ENCODE results near the gene PRDM8. TPM values are rescaled to one million over a fixed set of nuclear protein-coding genes. Genes with fewer than 3 reads are reported as not detected.

The PRDM8 gene
- total and polyA plus RNA-seq, 2 of the 8 experiments (the other 6 are each of a cell fraction or from before 2014, with no cell fraction given) = not detected

DNA sequence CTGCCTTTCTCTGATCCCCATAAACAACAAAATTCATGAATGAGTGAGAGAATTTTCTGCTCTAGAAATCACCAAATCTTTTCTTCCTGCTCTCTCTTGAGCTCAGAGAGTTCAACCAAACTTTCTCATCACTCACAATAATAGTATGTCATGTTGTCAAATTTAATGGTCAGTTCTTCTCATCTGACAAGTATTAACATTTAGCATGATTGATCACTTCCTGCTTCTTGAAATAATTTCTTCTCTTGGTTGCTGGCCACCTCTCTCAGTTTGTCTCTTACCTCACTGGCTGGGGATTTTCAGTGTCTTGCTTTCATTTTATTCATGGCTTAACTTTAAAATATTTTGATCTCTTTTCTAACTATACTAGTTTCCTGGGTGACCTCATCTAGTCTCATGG lies 43.7 kb downstream of the PRDM8 start:
- no peak overlapping the region for H2BK15ac ChIP-seq (ENCODE audit: low read length)
- H3K27ac ChIP-seq (ENCODE audit: low read depth, low read length) = no peak overlapping the region
- H3K27me3 ChIP-seq (replicated peaks in 1 of 4; ENCODE audit: control insufficient read depth in 3 of 4, extremely low read depth in 1 of 4, insufficient read depth in 3 of 4, low read length in 3 of 4) = no peaks in the 10 kb centered on the region
- no peaks in the 10 kb centered on the region for H3K4me1 ChIP-seq (replicated peaks in 1 of 4; ENCODE audit: control insufficient read depth in 3 of 4, insufficient read depth in 4 of 4, low read length in 3 of 4)
- no peak overlapping the region for H2AK5ac ChIP-seq (ENCODE audit: low read depth, low read length)
- DNase-seq (ENCODE audit: low read depth in 1 of 2, low spot score in 2 of 2) (no peak), FAIRE-seq (no peak)
- no peak overlapping the region for H3K18ac ChIP-seq (ENCODE audit: extremely low read depth, low read length)
- H2BK120ac ChIP-seq (replicated peaks; ENCODE audit: low read depth, low read length) = no peak overlapping the region
- no peak overlapping the region for H2BK12ac ChIP-seq (ENCODE audit: low read depth, low read length)
- no peaks in the 10 kb centered on the region for H3K79me1 ChIP-seq (ENCODE audit: low read depth, low read length)
- H4K20me1 ChIP-seq (replicated peaks in 1 of 2; ENCODE audit: control insufficient read depth in 1 of 2, insufficient read depth in 2 of 2, low read length in 2 of 2) = no peaks in the 10 kb centered on the region
- H3K79me2 ChIP-seq (ENCODE audit: control insufficient read depth in 1 of 2, insufficient read depth in 2 of 2, low read length in 2 of 2) = no peaks in the 10 kb centered on the region
- H3K36me3 ChIP-seq (ENCODE audit: control insufficient read depth in 2 of 4, insufficient read depth in 4 of 4, low read length in 3 of 4) = no peaks in the 10 kb centered on the region
- ChIA-PET CTCF (ENCODE audit: partially characterized antibody) (interaction anchor here (0.5 to 1.7 kb wide), 2 partner anchors 20 to 538 kb away, joined by 3 to 5 read pairs; no protein-coding TSS in a partner anchor), POLR2A (ENCODE audit: partially characterized antibody) (no interaction called here)
- H4K8ac ChIP-seq (ENCODE audit: extremely low read depth, insufficient read depth, low read length) = no peak overlapping the region
- no peak overlapping the region for H3K4me3 ChIP-seq (ENCODE audit: extremely low read depth in 1 of 4, insufficient read depth in 2 of 4, low read depth in 3 of 4, low read length in 4 of 4)
- H3K56ac ChIP-seq (replicated peaks; ENCODE audit: insufficient read length, low read depth, low read length) = no peak overlapping the region
- H3K9ac ChIP-seq (replicated peaks in 1 of 4; ENCODE audit: extremely low read depth in 1 of 4, low read depth in 3 of 4, low read length in 3 of 4) = no peak overlapping the region
- no peak overlapping the region for H3K4ac ChIP-seq (replicated peaks; ENCODE audit: insufficient read length, low read depth, low read length)
- no peak overlapping the region for H2AFZ ChIP-seq (ENCODE audit: low read length)
- H2BK5ac ChIP-seq (ENCODE audit: low read depth, low read length) = no peak overlapping the region
- no peak overlapping the region for H4K91ac ChIP-seq (replicated peaks; ENCODE audit: insufficient read length, low read length)
- no peaks in the 10 kb centered on the region for H3K9me3 ChIP-seq (ENCODE audit: insufficient read depth in 2 of 2, low read depth in 1 of 2, low read length in 1 of 2)
- H3K4me2 ChIP-seq (ENCODE audit: insufficient read depth in 1 of 2, low read depth in 2 of 2, low read length in 2 of 2) = no peak overlapping the region
- no peaks in the 10 kb centered on the region for H3K23me2 ChIP-seq (ENCODE audit: low read depth, low read length)
- H2BK20ac ChIP-seq (ENCODE audit: low read length) = no peak overlapping the region
- H3K23ac ChIP-seq (ENCODE audit: insufficient read length) = no peak overlapping the region
- H3K14ac ChIP-seq (ENCODE audit: insufficient read length) = no peak overlapping the region
- no peak overlapping the region for H4K5ac ChIP-seq (ENCODE audit: insufficient read length, low read depth, low read length)
- no peak for TF ChIP-seq TAF1 (IDR thresholded peaks at IDR 0.05; ENCODE audit: low read depth, low read length)
- TF ChIP-seq HDAC6 (IDR thresholded peaks at IDR 0.05; ENCODE audit: low read depth, low read length) = no peak
- no peak for TF ChIP-seq CEBPB (IDR thresholded peaks at IDR 0.05; ENCODE audit: low read depth, low read length)
- TF ChIP-seq, protein P1, sequence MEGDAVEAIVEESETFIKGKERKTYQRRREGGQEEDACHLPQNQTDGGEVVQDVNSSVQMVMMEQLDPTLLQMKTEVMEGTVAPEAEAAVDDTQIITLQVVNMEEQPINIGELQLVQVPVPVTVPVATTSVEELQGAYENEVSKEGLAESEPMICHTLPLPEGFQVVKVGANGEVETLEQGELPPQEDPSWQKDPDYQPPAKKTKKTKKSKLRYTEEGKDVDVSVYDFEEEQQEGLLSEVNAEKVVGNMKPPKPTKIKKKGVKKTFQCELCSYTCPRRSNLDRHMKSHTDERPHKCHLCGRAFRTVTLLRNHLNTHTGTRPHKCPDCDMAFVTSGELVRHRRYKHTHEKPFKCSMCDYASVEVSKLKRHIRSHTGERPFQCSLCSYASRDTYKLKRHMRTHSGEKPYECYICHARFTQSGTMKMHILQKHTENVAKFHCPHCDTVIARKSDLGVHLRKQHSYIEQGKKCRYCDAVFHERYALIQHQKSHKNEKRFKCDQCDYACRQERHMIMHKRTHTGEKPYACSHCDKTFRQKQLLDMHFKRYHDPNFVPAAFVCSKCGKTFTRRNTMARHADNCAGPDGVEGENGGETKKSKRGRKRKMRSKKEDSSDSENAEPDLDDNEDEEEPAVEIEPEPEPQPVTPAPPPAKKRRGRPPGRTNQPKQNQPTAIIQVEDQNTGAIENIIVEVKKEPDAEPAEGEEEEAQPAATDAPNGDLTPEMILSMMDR (IDR thresholded peaks at IDR 0.05; ENCODE audit: control extremely low read depth in 1 of 3, insufficient read depth in 1 of 3, low read depth in 1 of 3, low read length in 3 of 3) = no peak
- no peak for TF ChIP-seq HDAC2 (IDR thresholded peaks at IDR 0.05; ENCODE audit: borderline replicate concordance in 1 of 2, low read depth in 2 of 2, low read length in 2 of 2)
- no peak for TF ChIP-seq SRF (IDR thresholded peaks at IDR 0.05; ENCODE audit: low read depth, low read length)
- no peak for TF ChIP-seq SIX5 (IDR thresholded peaks at IDR 0.05; ENCODE audit: low read depth, low read length)
- TF ChIP-seq TAF7 (optimal IDR thresholded peaks at IDR 0.05; ENCODE audit: borderline replicate concordance, low read depth, low read length) = no peak
- TF ChIP-seq CREB1 (IDR thresholded peaks at IDR 0.05) = no peak
- no peak for TF ChIP-seq KDM5A (IDR thresholded peaks at IDR 0.05; ENCODE audit: low read length)
- TF ChIP-seq ZNF274 (IDR thresholded peaks at IDR 0.05; ENCODE audit: borderline replicate concordance, extremely low read depth, low read length) = no peak
- TF ChIP-seq JUND (IDR thresholded peaks at IDR 0.05; ENCODE audit: low read length) = no peak
- no peak for TF ChIP-seq RNF2 (IDR thresholded peaks at IDR 0.05; ENCODE audit: borderline replicate concordance, low read depth, low read length, missing control alignments, poor library complexity, severe bottlenecking)
- TF ChIP-seq POLR2AphosphoS5 (IDR thresholded peaks at IDR 0.05; ENCODE audit: low read depth, low read length) = no peak

Data from H1 (cell line).